GM12878 (cell line): ENCODE results near the gene LDLRAD4. TPM values are rescaled to one million over a fixed set of nuclear protein-coding genes. Genes with fewer than 3 reads are reported as not detected.

Source experiments
- ATAC-seq: fragments of 200-7000 bp; cut with Tn5 transposase; 3 replicates; pipeline ENCODE4 v1.9.1; 2020; ENCODE audit warnings: mild to moderate bottlenecking, moderate library complexity
- BruUV-seq: library from RNA; stranded (reverse); fragments of 400-500 nt; replicated peaks from 2 replicates; lab custom pipeline; 2021; lab: Mats Ljungman, UMichigan
- CTCF ChIA-PET: fragments of 300-600 bp; sonication (Branson Sonifier 250); formaldehyde crosslinking; extraction: SDS; loops from one replicate; lab custom pipeline; 2021; ENCODE audit warnings: inconsistent platforms; lab: Yijun Ruan, JAX
- POLR2A ChIA-PET: fragments of 350-600 bp; formaldehyde crosslinking; extraction: SDS; loops from one replicate; lab custom pipeline; 2021; ENCODE audit warnings: inconsistent platforms; lab: Charles Lee
- RAD21 ChIA-PET: fragments of 300-600 bp; sonication (Branson Sonifier 250); formaldehyde crosslinking; loops from one replicate; lab custom pipeline; 2023; ENCODE audit warnings: antibody characterized with exemption; ENCODE audit not compliant: unreplicated experiment; lab: Charles Lee
- SMC1A ChIA-PET: fragments of 300-600 bp; sonication (Branson Sonifier 250); formaldehyde crosslinking; loops from one replicate; lab custom pipeline; 2023; ENCODE audit not compliant: unreplicated experiment, uncharacterized antibody; lab: Charles Lee
- DNase-seq: peaks from one replicate; pipeline ENCODE4 v3.0.0-alpha.2; 2011; ENCODE audit warnings: low read depth, low spot score
- FAIRE-seq: peaks from 3 replicates; lab custom pipeline; 2011; peaks lifted over from hg19 to GRCh38; lab: Jason Lieb, UNC
- H2AFZ ChIP-seq: 2 replicates; pipeline ENCODE4 v1.6.0; 2011; ENCODE audit warnings: low read depth, low read length, control low read depth; ENCODE audit not compliant: control insufficient read depth
- H3K27ac ChIP-seq: 2 replicates; pipeline ENCODE4 v1.5.1; 2011; ENCODE audit warnings: control low read depth; ENCODE audit not compliant: control insufficient read depth, insufficient read depth
- H3K27me3 ChIP-seq, 2 experiments: replicated peaks in 1 of 2; 2 replicates each; pipeline versions ENCODE4 v1.6.0 to v1.6.1; 2011; ENCODE audit warnings: low read length in 1 of 2; ENCODE audit not compliant: control insufficient read depth in 2 of 2, insufficient read depth in 2 of 2
- H3K36me3 ChIP-seq, 2 experiments: 2 replicates each; pipeline ENCODE4 v1.5.1; 2011; ENCODE audit warnings: low read length in 1 of 2; ENCODE audit not compliant: control insufficient read depth in 2 of 2, insufficient read depth in 2 of 2
- H3K4me1 ChIP-seq: 2 replicates; pipeline ENCODE4 v1.6.1; 2011; ENCODE audit warnings: mild to moderate bottlenecking, low read length, moderate library complexity, mixed read lengths; ENCODE audit not compliant: control insufficient read depth, insufficient read depth
- H3K4me2 ChIP-seq: 2 replicates; pipeline ENCODE4 v1.6.0; 2011; ENCODE audit warnings: control low read depth; ENCODE audit not compliant: control insufficient read depth, insufficient read depth
- H3K4me3 ChIP-seq: fragments of 200-600 bp; sonication (generic); 2 replicates; pipeline ENCODE4 v1.5.1; 2016
- H3K79me2 ChIP-seq: 2 replicates; pipeline ENCODE4 v1.6.0; 2011; ENCODE audit warnings: low read length; ENCODE audit not compliant: control insufficient read depth, insufficient read depth
- H3K9ac ChIP-seq: 2 replicates; pipeline ENCODE4 v1.8.0; 2011; ENCODE audit warnings: low read length, control low read depth, mixed read lengths; ENCODE audit not compliant: control insufficient read depth, insufficient read depth
- H3K9me3 ChIP-seq: replicated peaks from 3 replicates; pipeline ENCODE4 v1.5.1; 2011; ENCODE audit warnings: mild to moderate bottlenecking, low read length; ENCODE audit not compliant: control insufficient read depth, insufficient read depth
- H4K20me1 ChIP-seq: 2 replicates; pipeline ENCODE4 v1.6.0; 2011; ENCODE audit not compliant: control insufficient read depth, insufficient read depth
- BMI1 ChIP-seq: fragments of 450-650 bp; IDR thresholded peaks from 2 replicates; pipeline ENCODE4 v1.6.1; 2016; ENCODE audit warnings: mild to moderate bottlenecking, moderate library complexity, borderline replicate concordance
- BRCA1 ChIP-seq: IDR thresholded peaks from 2 replicates; pipeline ENCODE4 v1.6.1; 2011; ENCODE audit warnings: low read depth, low read length, improper control_type of control experiment
- CREM ChIP-seq: IDR thresholded peaks from 2 replicates; pipeline ENCODE4 v1.6.1; 2014; ENCODE audit warnings: antibody characterized with exemption, low read depth
- IKZF1 ChIP-seq: fragments of 450-650 bp; conservative IDR thresholded peaks from 2 replicates; pipeline ENCODE4 v1.6.1; 2017; ENCODE audit warnings: antibody characterized with exemption, mild to moderate bottlenecking
- NR2F1 ChIP-seq: fragments of 450-650 bp; conservative IDR thresholded peaks from 2 replicates; pipeline ENCODE4 v1.6.1; 2017; ENCODE audit warnings: mild to moderate bottlenecking
- PML ChIP-seq: IDR thresholded peaks from 2 replicates; pipeline ENCODE4 v1.6.1; 2012; ENCODE audit warnings: low read length, inconsistent platforms
- RUNX3 ChIP-seq: IDR thresholded peaks from 2 replicates; pipeline ENCODE4 v1.6.1; 2012; ENCODE audit warnings: low read length, inconsistent platforms
- WGBS: methylation state at CpG from one replicate; pipeline ENCODE4 v1.1.6; 2016; ENCODE audit warnings: low lambda C conversion rate; ENCODE audit not compliant: insufficient replicate concordance, insufficient coverage; ENCODE audit errors: missing lambda C conversion rate; 5-methylcytosine and 5-hydroxymethylcytosine counted together
- in situ Hi-C: fragments of 300-500 bp; cut with MboI; formaldehyde crosslinking; loops from 9 replicates; pipeline ENCODE4 v1.14.3; 2018; ENCODE audit warnings: mixed read lengths
- intact Hi-C: fragments of 100-400 bp; cut with micrococcal nuclease; formaldehyde crosslinking; loops from one replicate; pipeline ENCODE4 v1.14.2; 2022; ENCODE audit not compliant: unreplicated experiment
- polyA plus RNA-seq, 11 experiments: library from polyadenylated mRNA; depleted of rRNA in 4 of 11; unstranded in 6 of 11; stranded (reverse) in 5 of 11; fragments of >200 nt; fragmentation: Nextera tagmentation in 4 of 11; fragmentation: Illumina TruSeq in 1 of 11; extraction: Ambion mirVana in 4 of 11; extraction: Trizol in 1 of 11; gene quantifications; 1 replicate in 1 of 11; 2 replicates in 10 of 11; pipeline versions ENCODE4 v1.2.1 to v1.2.3, GENCODE V29; 2011 to 2016; ENCODE audit warnings: inconsistent platforms in 2 of 11, missing spikeins in 2 of 11, low read depth in 1 of 11
- total RNA-seq, 4 experiments: library from RNA; depleted of rRNA in 3 of 4; stranded (reverse); fragments of >200 nt in 3 of 4; fragmentation: Illumina TruSeq in 1 of 4; extraction: Trizol in 1 of 4; gene quantifications; 2 replicates each; pipeline versions ENCODE4 v1.2.1 to v1.2.3, GENCODE V29; 2013 to 2021
- TF ChIP-seq, protein P1 (sequence below): fragments of 450-650 bp; IDR thresholded peaks from 2 replicates; pipeline ENCODE4 v1.6.1; 2017; ENCODE audit warnings: mild to moderate bottlenecking
- TF ChIP-seq, protein P2 (sequence below): fragments of 450-650 bp; IDR thresholded peaks from 2 replicates; pipeline ENCODE4 v1.6.1; 2017; ENCODE audit warnings: mild to moderate bottlenecking, moderate library complexity
- TF ChIP-seq, protein P3 (sequence below): fragments of 450-650 bp; IDR thresholded peaks from 2 replicates; pipeline ENCODE4 v1.6.1; 2017; ENCODE audit warnings: mild to moderate bottlenecking, moderate library complexity

LDLRAD4 gene
- total and polyA plus RNA-seq, 10 of the 15 experiments (the other 5 are each of a cell fraction or from before 2014, with no cell fraction given), result 2.7 to 16.8 (median 11.2) TPM

DNA sequence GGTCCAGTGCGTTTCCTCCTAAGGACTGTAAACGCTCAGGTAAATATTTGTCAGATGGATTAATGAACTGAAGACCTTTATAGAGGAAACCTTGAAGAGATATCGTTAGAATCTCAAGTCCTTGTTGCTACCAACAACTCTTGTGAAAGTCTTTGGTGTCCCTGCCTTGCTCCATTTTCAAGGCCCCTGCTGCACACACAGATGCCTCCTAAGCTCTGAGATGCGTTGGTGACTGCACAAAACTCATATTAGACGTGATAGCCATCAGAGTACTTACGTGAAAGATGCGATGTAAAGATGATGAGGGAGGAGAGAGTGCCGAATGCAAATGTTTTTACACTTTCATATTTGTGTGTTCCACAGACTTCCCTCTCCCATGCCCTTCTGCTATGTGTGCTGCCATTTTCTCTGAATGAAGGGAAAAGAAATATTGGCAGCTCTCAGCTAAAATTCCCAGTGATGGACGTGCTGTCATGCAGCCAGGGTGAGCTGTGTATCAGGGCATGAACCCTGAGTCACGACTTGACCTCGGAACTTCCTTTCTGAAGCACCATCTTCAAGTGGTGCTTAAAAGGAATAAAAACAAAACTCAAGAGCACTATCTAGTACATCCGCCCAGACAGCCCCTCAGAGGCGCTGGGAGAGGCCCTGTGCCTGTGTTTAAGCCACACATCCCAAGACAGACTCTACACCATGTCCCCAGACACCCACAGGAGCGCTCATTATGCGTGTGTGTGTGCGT, 390.4 kb downstream of the LDLRAD4 start:
- ChIA-PET SMC1A (interaction anchor here (0.9 to 13.4 kb wide), 10 partner anchors 9 to 49 kb away, joined by 3 to 372 read pairs (median 10); no protein-coding TSS in a partner anchor), POLR2A (interaction anchor here (0.9 to 10.9 kb wide), 10 partner anchors 8 to 48 kb away, joined by 3 to 175 read pairs (median 6); no protein-coding TSS in a partner anchor), CTCF (interaction anchor here (0.8 to 13.5 kb wide), 11 partner anchors 9 to 393 kb away, joined by 3 to 235 read pairs (median 4); no protein-coding TSS in a partner anchor), RAD21 (interaction anchor here (0.7 to 8.4 kb wide), 8 partner anchors 9 to 60 kb away, joined by 3 to 337 read pairs (median 29); no protein-coding TSS in a partner anchor)
- H3K9ac ChIP-seq, result 0 out of 2 replicates have a peak overlapping the region, but pooled peaks have one; percentile 19
- FAIRE-seq (peak; percentile 52), ATAC-seq (0 out of 3 replicates have a peak, but pooled peaks have one; percentile 0), DNase-seq (no peak)
- BruUV-seq, result no TSS peak
- H3K9me3 ChIP-seq, result no peaks in the 10 kb centered on the region
- H3K27me3 ChIP-seq, result no peaks in the 10 kb centered on the region
- H2AFZ ChIP-seq, result peak overlapping the region; percentile 25
- H3K4me2 ChIP-seq, result peak overlapping the region; percentile 47
- H3K4me3 ChIP-seq, result peak overlapping the region; percentile 4; the same call in 1 of the 2 replicates
- H4K20me1 ChIP-seq, result no peaks in the 10 kb centered on the region
- peak overlapping the region; percentile 49 for H3K27ac ChIP-seq
- in situ Hi-C loops, result no loop called here
- intact Hi-C loops, result loop anchor here (1.0 to 5.0 kb wide), 2 partner anchors 23 to 118 kb away; partner anchors contain the start of genes FAM210A and RNMT
- H3K79me2 ChIP-seq, result peaks cover 16% of the 10 kb centered on the region
- no peaks in the 10 kb centered on the region for H3K36me3 ChIP-seq
- H3K4me1 ChIP-seq, result peaks cover 55% of the 10 kb centered on the region
- WGBS, result under 1% methylated on average over 16 of the region's 16 CpGs
- TF ChIP-seq, protein P1, sequence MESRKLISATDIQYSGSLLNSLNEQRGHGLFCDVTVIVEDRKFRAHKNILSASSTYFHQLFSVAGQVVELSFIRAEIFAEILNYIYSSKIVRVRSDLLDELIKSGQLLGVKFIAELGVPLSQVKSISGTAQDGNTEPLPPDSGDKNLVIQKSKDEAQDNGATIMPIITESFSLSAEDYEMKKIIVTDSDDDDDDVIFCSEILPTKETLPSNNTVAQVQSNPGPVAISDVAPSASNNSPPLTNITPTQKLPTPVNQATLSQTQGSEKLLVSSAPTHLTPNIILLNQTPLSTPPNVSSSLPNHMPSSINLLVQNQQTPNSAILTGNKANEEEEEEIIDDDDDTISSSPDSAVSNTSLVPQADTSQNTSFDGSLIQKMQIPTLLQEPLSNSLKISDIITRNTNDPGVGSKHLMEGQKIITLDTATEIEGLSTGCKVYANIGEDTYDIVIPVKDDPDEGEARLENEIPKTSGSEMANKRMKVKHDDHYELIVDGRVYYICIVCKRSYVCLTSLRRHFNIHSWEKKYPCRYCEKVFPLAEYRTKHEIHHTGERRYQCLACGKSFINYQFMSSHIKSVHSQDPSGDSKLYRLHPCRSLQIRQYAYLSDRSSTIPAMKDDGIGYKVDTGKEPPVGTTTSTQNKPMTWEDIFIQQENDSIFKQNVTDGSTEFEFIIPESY, result no peak
- TF ChIP-seq IKZF1, result peak; percentile 28; the same call in 1 of the 2 replicates
- no peak for TF ChIP-seq BMI1
- TF ChIP-seq RUNX3, result no peak
- TF ChIP-seq, protein P2, sequence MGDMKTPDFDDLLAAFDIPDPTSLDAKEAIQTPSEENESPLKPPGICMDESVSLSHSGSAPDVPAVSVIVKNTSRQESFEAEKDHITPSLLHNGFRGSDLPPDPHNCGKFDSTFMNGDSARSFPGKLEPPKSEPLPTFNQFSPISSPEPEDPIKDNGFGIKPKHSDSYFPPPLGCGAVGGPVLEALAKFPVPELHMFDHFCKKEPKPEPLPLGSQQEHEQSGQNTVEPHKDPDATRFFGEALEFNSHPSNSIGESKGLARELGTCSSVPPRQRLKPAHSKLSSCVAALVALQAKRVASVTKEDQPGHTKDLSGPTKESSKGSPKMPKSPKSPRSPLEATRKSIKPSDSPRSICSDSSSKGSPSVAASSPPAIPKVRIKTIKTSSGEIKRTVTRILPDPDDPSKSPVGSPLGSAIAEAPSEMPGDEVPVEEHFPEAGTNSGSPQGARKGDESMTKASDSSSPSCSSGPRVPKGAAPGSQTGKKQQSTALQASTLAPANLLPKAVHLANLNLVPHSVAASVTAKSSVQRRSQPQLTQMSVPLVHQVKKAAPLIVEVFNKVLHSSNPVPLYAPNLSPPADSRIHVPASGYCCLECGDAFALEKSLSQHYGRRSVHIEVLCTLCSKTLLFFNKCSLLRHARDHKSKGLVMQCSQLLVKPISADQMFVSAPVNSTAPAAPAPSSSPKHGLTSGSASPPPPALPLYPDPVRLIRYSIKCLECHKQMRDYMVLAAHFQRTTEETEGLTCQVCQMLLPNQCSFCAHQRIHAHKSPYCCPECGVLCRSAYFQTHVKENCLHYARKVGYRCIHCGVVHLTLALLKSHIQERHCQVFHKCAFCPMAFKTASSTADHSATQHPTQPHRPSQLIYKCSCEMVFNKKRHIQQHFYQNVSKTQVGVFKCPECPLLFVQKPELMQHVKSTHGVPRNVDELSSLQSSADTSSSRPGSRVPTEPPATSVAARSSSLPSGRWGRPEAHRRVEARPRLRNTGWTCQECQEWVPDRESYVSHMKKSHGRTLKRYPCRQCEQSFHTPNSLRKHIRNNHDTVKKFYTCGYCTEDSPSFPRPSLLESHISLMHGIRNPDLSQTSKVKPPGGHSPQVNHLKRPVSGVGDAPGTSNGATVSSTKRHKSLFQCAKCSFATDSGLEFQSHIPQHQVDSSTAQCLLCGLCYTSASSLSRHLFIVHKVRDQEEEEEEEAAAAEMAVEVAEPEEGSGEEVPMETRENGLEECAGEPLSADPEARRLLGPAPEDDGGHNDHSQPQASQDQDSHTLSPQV, result no peak
- peak; percentile 77 for TF ChIP-seq NR2F1
- 0 out of 2 replicates have a peak, but pooled peaks have one; percentile 9 for TF ChIP-seq CREM
- no peak for TF ChIP-seq PML
- no peak for TF ChIP-seq BRCA1
- TF ChIP-seq, protein P3, sequence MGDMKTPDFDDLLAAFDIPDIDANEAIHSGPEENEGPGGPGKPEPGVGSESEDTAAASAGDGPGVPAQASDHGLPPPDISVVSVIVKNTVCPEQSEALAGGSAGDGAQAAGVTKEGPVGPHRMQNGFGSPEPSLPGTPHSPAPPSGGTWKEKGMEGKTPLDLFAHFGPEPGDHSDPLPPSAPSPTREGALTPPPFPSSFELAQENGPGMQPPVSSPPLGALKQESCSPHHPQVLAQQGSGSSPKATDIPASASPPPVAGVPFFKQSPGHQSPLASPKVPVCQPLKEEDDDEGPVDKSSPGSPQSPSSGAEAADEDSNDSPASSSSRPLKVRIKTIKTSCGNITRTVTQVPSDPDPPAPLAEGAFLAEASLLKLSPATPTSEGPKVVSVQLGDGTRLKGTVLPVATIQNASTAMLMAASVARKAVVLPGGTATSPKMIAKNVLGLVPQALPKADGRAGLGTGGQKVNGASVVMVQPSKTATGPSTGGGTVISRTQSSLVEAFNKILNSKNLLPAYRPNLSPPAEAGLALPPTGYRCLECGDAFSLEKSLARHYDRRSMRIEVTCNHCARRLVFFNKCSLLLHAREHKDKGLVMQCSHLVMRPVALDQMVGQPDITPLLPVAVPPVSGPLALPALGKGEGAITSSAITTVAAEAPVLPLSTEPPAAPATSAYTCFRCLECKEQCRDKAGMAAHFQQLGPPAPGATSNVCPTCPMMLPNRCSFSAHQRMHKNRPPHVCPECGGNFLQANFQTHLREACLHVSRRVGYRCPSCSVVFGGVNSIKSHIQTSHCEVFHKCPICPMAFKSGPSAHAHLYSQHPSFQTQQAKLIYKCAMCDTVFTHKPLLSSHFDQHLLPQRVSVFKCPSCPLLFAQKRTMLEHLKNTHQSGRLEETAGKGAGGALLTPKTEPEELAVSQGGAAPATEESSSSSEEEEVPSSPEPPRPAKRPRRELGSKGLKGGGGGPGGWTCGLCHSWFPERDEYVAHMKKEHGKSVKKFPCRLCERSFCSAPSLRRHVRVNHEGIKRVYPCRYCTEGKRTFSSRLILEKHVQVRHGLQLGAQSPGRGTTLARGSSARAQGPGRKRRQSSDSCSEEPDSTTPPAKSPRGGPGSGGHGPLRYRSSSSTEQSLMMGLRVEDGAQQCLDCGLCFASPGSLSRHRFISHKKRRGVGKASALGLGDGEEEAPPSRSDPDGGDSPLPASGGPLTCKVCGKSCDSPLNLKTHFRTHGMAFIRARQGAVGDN, result peak; percentile 74
